GM10248 (cell line): ENCODE results near the gene SH3TC1.

Source experiments
- CTCF ChIA-PET: fragments of 300-600 bp; sonication (Branson Sonifier 250); formaldehyde crosslinking; extraction: SDS; loops from one replicate; lab custom pipeline; 2021; ENCODE audit warnings: antibody characterized with exemption; lab: Yijun Ruan, JAX
- POLR2A ChIA-PET: fragments of 350-650 bp; sonication (Branson Sonifier 250); formaldehyde crosslinking; extraction: SDS; loops from one replicate; lab custom pipeline; 2020; ENCODE audit warnings: antibody characterized with exemption; lab: Yijun Ruan, JAX
- DNase-seq: peaks from one replicate; pipeline ENCODE4 v3.0.0; 2012; ENCODE audit errors: extremely low spot score
- TF ChIP-seq, protein P1 (sequence below): IDR thresholded peaks from 2 replicates; pipeline ENCODE4 v1.5.1; 2012; ENCODE audit warnings: mild to moderate bottlenecking, low read depth; ENCODE audit errors: extremely low read depth, missing control alignments, control extremely low read depth

Gene SH3TC1

DNA sequence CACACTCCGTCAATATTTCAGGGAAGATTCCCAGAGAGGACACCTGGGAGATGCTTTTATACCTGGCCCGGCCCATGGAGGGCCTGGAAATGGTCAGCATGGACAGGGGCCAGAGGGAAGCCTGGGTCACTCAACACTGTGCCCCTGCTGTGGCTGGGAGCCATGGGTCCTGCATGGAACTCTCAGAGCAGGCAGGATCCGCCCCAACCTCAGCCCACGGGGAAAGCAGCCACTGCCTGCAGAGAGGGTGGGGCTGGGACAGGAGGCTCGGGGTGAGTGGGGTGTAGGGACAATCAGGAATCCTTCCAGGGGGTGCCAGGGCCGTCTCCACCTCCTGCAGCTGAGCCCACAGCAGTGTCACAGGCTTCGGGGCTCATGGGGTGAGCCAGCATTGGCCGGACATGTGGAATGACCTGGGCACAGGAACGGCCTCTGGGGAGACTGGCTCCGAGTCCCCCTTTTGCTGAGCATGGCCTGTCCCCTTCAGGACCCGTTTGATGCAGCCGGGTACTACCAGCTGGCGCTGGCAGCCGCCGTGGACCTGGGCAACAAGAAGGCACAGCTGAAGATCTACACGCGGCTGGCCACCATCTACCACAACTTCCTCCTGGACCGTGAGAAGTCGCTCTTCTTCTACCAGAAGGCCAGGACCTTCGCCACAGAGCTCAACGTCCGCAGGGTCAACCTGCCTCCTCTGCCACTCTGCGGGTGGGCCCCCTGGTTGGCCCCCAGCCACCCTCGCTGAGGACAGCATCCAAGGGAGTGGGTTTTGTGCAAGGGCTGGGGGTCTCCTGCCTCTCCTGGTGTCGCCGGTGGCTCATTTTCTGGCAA lies 41.3 kb downstream of the SH3TC1 start:
- POLR2A ChIA-PET, result interaction anchor here (1.1 kb wide), 1 partner anchor 41 kb away, joined by 4 read pairs; the partner anchor contains the start of gene SH3TC1
- CTCF ChIA-PET, result interaction anchor here (0.6 to 6.5 kb wide), 5 partner anchors 10 to 169 kb away, joined by 3 to 54 read pairs (median 10); no protein-coding TSS in a partner anchor
- DNase-seq, result no peak
- TF ChIP-seq, protein P1, sequence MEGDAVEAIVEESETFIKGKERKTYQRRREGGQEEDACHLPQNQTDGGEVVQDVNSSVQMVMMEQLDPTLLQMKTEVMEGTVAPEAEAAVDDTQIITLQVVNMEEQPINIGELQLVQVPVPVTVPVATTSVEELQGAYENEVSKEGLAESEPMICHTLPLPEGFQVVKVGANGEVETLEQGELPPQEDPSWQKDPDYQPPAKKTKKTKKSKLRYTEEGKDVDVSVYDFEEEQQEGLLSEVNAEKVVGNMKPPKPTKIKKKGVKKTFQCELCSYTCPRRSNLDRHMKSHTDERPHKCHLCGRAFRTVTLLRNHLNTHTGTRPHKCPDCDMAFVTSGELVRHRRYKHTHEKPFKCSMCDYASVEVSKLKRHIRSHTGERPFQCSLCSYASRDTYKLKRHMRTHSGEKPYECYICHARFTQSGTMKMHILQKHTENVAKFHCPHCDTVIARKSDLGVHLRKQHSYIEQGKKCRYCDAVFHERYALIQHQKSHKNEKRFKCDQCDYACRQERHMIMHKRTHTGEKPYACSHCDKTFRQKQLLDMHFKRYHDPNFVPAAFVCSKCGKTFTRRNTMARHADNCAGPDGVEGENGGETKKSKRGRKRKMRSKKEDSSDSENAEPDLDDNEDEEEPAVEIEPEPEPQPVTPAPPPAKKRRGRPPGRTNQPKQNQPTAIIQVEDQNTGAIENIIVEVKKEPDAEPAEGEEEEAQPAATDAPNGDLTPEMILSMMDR, result no peak

DNA sequence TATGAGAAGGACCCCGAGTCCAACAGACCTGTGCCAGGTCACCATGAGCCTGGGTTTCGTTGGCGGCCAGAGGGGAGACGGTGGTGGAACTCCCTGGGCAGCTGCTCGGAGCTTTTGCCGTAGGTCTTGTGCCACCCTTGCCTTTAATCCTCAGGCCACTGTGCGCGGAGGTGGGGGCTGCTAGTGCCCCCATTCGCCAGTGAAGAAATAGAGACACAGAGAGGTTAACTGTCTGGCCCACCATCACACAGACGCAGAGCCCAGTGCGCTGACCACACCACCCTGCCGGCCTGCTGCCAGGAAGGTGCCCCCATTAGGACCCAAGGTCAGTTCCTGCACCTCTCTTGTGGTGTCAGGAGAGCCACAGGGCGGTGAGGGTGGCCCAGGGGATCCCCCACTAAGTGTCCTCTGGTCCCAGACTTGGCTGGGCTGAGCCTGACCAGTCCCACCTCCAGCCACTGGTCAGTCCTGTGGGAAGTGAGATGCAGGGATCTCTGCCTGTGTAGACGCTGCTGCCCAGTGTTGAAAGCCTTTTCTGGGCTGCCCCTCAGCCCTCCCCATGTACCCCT lies 42.2 kb downstream of the SH3TC1 start:
- ChIA-PET CTCF (interaction anchor here (0.7 to 6.5 kb wide), 17 partner anchors 9 to 186 kb away, joined by 3 to 54 read pairs (median 8); no protein-coding TSS in a partner anchor), POLR2A (no interaction called here)
- no peak for DNase-seq
- TF ChIP-seq, protein P1, result no peak

DNA sequence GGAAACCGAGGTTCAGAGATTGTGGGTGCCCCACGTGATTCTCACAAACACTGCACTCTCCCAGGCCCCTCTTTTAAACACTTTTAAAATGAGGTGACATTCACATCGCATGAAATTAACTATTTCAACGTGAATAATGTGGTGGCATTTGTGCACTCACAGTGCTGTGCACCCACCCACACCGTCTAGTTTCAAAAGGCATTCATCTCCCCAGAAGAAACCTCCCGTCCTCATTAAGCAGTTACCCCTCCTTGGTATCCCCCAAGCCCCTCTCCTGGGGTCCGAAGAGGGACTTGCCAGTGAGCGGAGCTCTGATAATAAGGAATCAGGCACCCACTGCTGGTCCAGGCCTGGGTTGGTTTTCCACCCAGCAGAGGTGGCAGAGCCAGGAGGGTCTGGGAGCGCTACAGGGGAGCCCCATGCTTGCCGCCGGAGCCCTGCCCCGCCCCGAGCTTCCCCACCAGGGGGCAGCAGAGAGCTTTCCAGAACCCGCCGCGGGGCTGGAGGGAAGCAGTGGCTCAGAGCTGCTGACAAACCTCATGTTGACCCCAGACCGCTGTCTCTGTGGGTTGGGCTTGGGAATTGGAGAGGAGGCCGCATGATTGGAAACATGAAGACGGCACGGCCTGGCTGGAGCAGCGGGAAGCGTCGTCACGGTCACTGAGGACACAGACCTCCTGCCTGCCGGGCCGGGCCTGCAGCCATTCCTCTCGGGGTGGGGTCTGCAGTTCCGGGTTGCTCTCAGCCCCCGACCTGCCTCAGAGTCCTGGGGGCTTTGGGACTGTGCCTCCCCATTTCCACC lies 43.0 kb downstream of the SH3TC1 start:
- DNase-seq, result peak; percentile 92
- ChIA-PET POLR2A (no interaction called here), CTCF (interaction anchor here (0.6 to 6.5 kb wide), 37 partner anchors 8 to 355 kb away, joined by 3 to 54 read pairs (median 4); partner anchors contain the start of gene ABLIM2)
- TF ChIP-seq, protein P1, result peak; percentile 89

DNA sequence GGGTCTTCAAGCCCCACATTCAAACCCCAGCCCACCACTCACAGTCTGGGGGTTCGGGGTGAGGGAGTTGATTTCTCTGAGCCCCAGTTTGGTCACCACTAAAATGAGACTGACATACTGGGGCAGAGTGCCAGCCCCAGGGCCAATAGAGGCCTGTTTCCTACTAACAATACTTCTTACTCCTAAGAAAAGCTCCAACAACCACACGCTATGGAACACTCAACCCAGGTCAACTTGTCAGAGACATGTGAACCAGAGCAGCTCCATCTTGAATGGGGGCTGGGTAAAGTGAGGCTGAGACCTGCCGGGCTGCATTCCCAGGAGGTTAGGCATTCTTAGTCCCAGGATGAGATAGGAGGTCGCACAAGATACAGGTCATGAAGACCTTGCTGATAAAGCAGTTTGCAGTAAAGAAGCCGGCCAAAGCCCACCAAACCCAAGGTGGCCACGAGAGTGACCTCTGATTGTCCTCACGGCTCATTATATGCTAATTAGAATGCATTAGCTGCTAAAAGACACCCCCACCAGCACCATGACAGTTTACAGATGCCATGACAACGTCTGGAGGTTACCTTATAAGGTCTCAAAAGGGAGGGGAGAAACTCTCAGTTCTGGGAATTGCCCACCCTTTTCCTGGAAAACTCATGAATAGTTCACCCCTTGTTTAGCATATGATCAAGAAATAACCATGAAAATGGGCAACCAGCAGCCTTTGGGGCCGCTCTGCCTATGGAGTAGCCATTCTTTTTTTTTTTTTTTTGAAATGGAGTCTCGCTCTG lies 43.9 kb downstream of the SH3TC1 start:
- POLR2A ChIA-PET, result no interaction called here

DNA sequence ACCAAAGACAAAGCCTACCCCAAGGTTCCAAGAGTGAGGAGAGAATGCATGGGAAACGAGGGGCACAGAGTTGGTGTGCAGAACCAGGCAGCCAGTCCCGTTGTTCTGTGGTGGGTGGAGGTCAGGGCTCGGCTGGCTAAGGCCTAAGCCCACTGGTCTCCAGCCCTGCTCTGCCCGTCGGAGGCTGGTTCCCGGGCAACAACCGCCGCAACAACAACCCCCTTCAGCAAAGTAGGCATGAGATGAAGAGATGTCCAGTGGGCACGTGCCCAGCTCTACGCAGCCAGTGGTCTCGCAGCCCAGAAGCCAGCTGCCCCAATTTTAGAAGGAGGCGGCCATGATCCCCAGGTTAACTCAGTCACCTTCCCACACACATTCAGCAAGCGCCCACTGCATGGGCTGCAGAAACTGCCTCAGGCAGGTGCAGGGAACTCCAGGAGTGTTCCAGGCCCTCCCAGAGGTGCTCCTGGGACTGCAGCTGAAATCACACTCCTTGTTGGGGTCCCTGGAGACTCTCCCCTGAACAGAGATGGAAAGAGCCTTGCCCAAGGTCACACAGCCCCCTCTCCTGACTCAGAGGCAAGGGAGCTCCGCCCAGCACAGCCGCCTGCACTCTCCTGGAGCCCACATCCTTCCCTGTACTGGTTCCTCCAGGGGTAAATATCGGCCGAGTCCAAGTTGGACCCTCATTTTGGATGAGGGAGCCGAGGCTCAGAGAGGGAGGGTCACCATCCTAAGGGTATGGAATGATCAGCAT lies 45.1 kb downstream of the SH3TC1 start:
- POLR2A ChIA-PET, result no interaction called here
- DNase-seq, result no peak

More for the DNA sequence above, 43.9 kb downstream of the SH3TC1 start:
- no peak for DNase-seq
- TF ChIP-seq, protein P1, result no peak
- CTCF ChIA-PET, result interaction anchor here (0.6 to 6.5 kb wide), 34 partner anchors 8 to 354 kb away, joined by 3 to 54 read pairs (median 4); partner anchors contain the start of gene ABLIM2

More for the DNA sequence above, 45.1 kb downstream of the SH3TC1 start:
- CTCF ChIA-PET, result interaction anchor here (1.1 to 6.5 kb wide), 3 partner anchors 14 to 184 kb away, joined by 3 to 54 read pairs (median 36); no protein-coding TSS in a partner anchor
- TF ChIP-seq, protein P1, result no peak
